Putamen (tissue), 1 donor: ENCODE measurements around the gene RHPN2.
A peak's percentile ranks its signal among the peaks of the same experiment; 100 is the strongest.
"Not testable (repeated sequence)": the region's sequence is repeated elsewhere in the genome, so short reads cannot be mapped to it uniquely, and the experiment has no call there.

Experiments used
- DNase-seq: peaks from one replicate; pipeline ENCODE4 v3.0.0-alpha.2; 2016; ENCODE audit warnings: low spot score

The RHPN2 gene

GRCh38 chr19:33064458-33064791 lies 263 bp downstream of the RHPN2 start:
- DNase-seq = no peak

GRCh38 chr19:33063753-33064457 lies 783 bp downstream of the RHPN2 start:
- DNase-seq = no peak

GRCh38 chr19:33063356-33063752 lies 1.3 kb downstream of the RHPN2 start:
- DNase-seq = peak; percentile 14

GRCh38 chr19:33062902-33063301 lies 1.8 kb downstream of the RHPN2 start:
- no peak for DNase-seq

- no peak for DNase-seq
Measured at GRCh38 chr19:33060586-33060985, 4.1 kb downstream of the RHPN2 start.

- no peak for DNase-seq
Measured at GRCh38 chr19:33055718-33056117, 9.0 kb downstream of the RHPN2 start.

- no peak for DNase-seq
Measured at GRCh38 chr19:33054623-33055022, 10.1 kb downstream of the RHPN2 start.

GRCh38 chr19:33052352-33052972 lies 12.2 kb downstream of the RHPN2 start:
- DNase-seq = no peak

- DNase-seq = no peak
Measured at GRCh38 chr19:33050110-33050509, 14.6 kb downstream of the RHPN2 start.

- DNase-seq = no peak
Measured at GRCh38 chr19:33048806-33049676, 15.6 kb downstream of the RHPN2 start.

- DNase-seq = no peak
Measured at GRCh38 chr19:33047422-33047821, 17.3 kb downstream of the RHPN2 start.

- DNase-seq = not testable (repeated sequence)
Measured at GRCh38 chr19:33041828-33042160, 22.9 kb downstream of the RHPN2 start.

- DNase-seq = peak; percentile 62
Measured at GRCh38 chr19:33040994-33041827, 23.5 kb downstream of the RHPN2 start.

GRCh38 chr19:33039815-33040214 lies 24.9 kb downstream of the RHPN2 start:
- no peak for DNase-seq

GRCh38 chr19:33039108-33039599 lies 25.5 kb downstream of the RHPN2 start:
- DNase-seq = no peak

- DNase-seq = not testable (repeated sequence)
Measured at GRCh38 chr19:33037168-33038025, 27.3 kb downstream of the RHPN2 start.

- not testable (repeated sequence) for DNase-seq
Measured at GRCh38 chr19:33036370-33037167, 28.1 kb downstream of the RHPN2 start.

GRCh38 chr19:33035461-33035860 lies 29.2 kb downstream of the RHPN2 start:
- DNase-seq = no peak

GRCh38 chr19:33032218-33032781 lies 32.4 kb downstream of the RHPN2 start:
- DNase-seq = no peak
